ENCODE results near the gene TRIM65. TPM values are rescaled to one million over a fixed set of nuclear protein-coding genes. Genes with fewer than 3 reads are reported as not detected.
A peak's percentile ranks its signal among the peaks of the same experiment; 100 is the strongest.

The TRIM65 gene
- total RNA-seq, 1 experiment from 2014 or later, result 21.1 TPM

DNA sequence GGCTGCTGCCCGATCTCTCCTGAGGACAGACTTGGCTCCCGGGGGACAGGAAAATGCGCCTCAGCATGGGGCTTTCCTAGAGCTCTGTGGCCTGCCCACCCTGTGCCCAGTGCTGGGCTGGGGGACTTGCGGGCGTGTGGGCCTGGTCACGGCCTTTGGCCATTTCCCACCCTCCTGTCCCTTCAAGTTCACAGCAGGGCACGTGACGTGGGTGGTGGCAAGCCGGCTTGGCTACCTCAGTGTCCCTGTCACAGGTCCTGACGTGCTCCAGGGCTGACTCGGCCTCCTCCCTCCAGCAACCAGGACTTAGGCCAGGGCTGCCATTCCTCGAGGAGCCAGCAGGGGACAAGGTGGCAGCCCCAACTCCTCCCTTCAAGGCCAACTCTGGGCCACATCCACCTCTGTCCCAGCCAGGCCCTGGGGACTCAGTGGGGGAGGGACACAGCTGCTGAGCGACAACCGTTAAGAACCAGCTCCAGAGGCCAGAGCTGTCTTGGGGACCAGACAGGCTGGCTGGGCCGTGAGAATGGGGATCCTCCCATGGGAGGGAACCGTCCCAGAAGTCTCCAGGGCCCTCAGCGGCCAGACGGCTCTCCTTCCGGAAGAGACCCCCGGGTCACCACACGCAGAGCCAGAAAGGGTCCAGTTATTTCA, 51.6 kb downstream of the TRIM65 start:
- H3K4me2 ChIP-seq, result peak overlapping the region; percentile 79
- no peaks in the 10 kb centered on the region for H3K9me3 ChIP-seq (ENCODE audit: insufficient read depth, low read depth)
- CTCF ChIA-PET, result interaction anchor here (0.6 to 1.9 kb wide), 9 partner anchors 10 to 80 kb away, joined by 3 to 17 read pairs (median 5); partner anchors contain the start of genes GALK1, TRIM65 and WBP2
- peaks cover 30% of the 10 kb centered on the region for H3F3A ChIP-seq (ENCODE audit: insufficient read depth, low read depth)
- H3K27me3 ChIP-seq (ENCODE audit: insufficient read depth, low read depth), result no peaks in the 10 kb centered on the region
- peak overlapping the region; percentile 96 for H3K27ac ChIP-seq
- peak; percentile 89 to 93 for DNase-seq
- intact Hi-C loops (cut with micrococcal nuclease; ENCODE audit: unreplicated experiment), result loop anchor here (1.0 to 5.0 kb wide), 5 partner anchors 10 to 137 kb away; partner anchors contain the start of genes TRIM47, UNK and WBP2
- no peaks in the 10 kb centered on the region for H3K9me2 ChIP-seq (ENCODE audit: insufficient read depth)
- POLR2A ChIA-PET (ENCODE audit: unreplicated experiment), result interaction anchor here (0.5 to 2.4 kb wide), 14 partner anchors 10 to 510 kb away, joined by 3 to 24 read pairs (median 6); partner anchors contain the start of gene WBP2
- no peaks in the 10 kb centered on the region for H4K20me1 ChIP-seq (ENCODE audit: insufficient read depth)
- BruUV-seq (replicated peaks), result TSS peak; percentile 65
- peak overlapping the region; percentile 40; the same call in 1 of the 2 replicates for H3K4me3 ChIP-seq
- TF ChIP-seq EZH2 (IDR thresholded peaks at IDR 0.05; ENCODE audit: low read depth) (no peak), CTCF (conservative IDR thresholded peaks at IDR 0.05) (peak; percentile 92)
- no peaks in the 10 kb centered on the region for H3K79me2 ChIP-seq (ENCODE audit: low read depth)
- H3K36me3 ChIP-seq (ENCODE audit: low read depth), result peaks cover 15% of the 10 kb centered on the region; the same call in 1 of the 2 replicates
- peaks cover 51% of the 10 kb centered on the region for H3K4me1 ChIP-seq (replicated peaks; ENCODE audit: insufficient read depth)
- H2AFZ ChIP-seq, result no peak overlapping the region

DNA sequence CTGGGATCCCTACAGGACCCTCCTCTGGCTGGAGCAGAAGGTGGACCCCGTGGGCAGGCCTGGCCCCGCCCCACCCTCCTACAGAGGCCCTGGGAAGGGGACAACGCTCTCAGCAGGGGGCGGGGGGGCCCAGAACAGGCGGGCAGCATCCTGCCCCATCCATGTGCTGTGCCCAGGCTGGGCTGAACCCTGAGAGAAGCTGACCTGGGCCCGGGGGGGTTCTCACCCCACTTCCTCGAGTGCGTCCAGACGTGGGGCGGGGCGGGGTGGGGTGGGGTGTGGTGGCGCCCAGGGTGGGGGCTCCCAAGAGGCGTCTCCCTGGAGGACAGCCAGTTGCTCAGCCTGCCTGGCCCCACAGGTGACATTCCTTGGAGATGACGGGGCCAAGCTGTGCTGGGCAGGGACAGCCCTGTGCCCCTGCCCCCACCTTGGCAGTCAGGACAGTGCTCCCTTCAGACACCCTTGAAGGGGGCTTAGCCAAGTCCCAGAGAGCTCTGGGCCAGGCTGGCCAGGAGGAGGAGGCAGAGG, 52.2 kb downstream of the TRIM65 start:
- Histone ChIP-seq H3K9me2 (ENCODE audit: insufficient read depth) (no peaks in the 10 kb centered on the region), H3K27me3 (ENCODE audit: insufficient read depth, low read depth) (no peaks in the 10 kb centered on the region), H3F3A (ENCODE audit: insufficient read depth, low read depth) (peaks cover 30% of the 10 kb centered on the region), H3K36me3 (ENCODE audit: low read depth) (peaks cover 15% of the 10 kb centered on the region; the same call in 1 of the 2 replicates), H3K4me1 (replicated peaks; ENCODE audit: insufficient read depth) (peaks cover 51% of the 10 kb centered on the region), H3K79me2 (ENCODE audit: low read depth) (no peaks in the 10 kb centered on the region), H3K4me2 (peak overlapping the region; percentile 79), H2AFZ (no peak overlapping the region), H4K20me1 (ENCODE audit: insufficient read depth) (no peaks in the 10 kb centered on the region), H3K9me3 (ENCODE audit: insufficient read depth, low read depth) (no peaks in the 10 kb centered on the region), H3K4me3 (peak overlapping the region; percentile 54), H3K27ac (peak overlapping the region; percentile 96)
- POLR2A ChIA-PET (ENCODE audit: unreplicated experiment), result interaction anchor here (0.5 to 2.4 kb wide), 9 partner anchors 11 to 199 kb away, joined by 3 to 24 read pairs (median 4); partner anchors contain the start of gene WBP2
- intact Hi-C loops (cut with micrococcal nuclease; ENCODE audit: unreplicated experiment), result loop anchor here (1.0 to 5.0 kb wide), 6 partner anchors 11 to 138 kb away; partner anchors contain the start of genes TRIM47, TRIM65, UNK and WBP2
- DNase-seq, result peak; percentile 92 to 95
- no TSS peak for BruUV-seq (replicated peaks)
- TF ChIP-seq CTCF (conservative IDR thresholded peaks at IDR 0.05), result no peak
- TF ChIP-seq EZH2 (IDR thresholded peaks at IDR 0.05; ENCODE audit: low read depth), result no peak
- CTCF ChIA-PET, result interaction anchor here (0.6 to 1.9 kb wide), 5 partner anchors 28 to 214 kb away, joined by 3 to 7 read pairs (median 5); no protein-coding TSS in a partner anchor

All from PC-9 (cell line).